Stomach (tissue), 4 donors: ENCODE results near the gene RACGAP1.

Experiments
- EP300 ChIP-seq: sonication (generic); formaldehyde crosslinking; IDR thresholded peaks from one replicate; pipeline ENCODE4 v1.6.1; 2017; ENCODE audit warnings: antibody characterized with exemption
- POLR2A ChIP-seq, 4 donors: fragments of 450-650 bp; IDR thresholded peaks; one replicate each; pipeline ENCODE4 v1.6.1; 2016; ENCODE audit warnings: antibody characterized with exemption in 4 of 4, control low read depth in 2 of 4, mild to moderate bottlenecking in 1 of 4, moderate library complexity in 1 of 4
- POLR2AphosphoS5 ChIP-seq, 3 donors: sonication (generic); formaldehyde crosslinking; IDR thresholded peaks; one replicate each; pipeline ENCODE4 v1.6.1; 2016; ENCODE audit warnings: antibody characterized with exemption in 3 of 3
- TF ChIP-seq, protein P1 (sequence below), 7 experiments: fragments of 450-650 bp in 4 of 7; fragments of 200-600 bp in 3 of 7; sonication (generic) in 3 of 7; IDR thresholded peaks; one replicate each; pipeline ENCODE4 v1.5.1; 2016 to 2019; ENCODE audit warnings: antibody characterized with exemption in 7 of 7, control low read depth in 2 of 7, mild to moderate bottlenecking in 1 of 7

- TF ChIP-seq, protein P1, sequence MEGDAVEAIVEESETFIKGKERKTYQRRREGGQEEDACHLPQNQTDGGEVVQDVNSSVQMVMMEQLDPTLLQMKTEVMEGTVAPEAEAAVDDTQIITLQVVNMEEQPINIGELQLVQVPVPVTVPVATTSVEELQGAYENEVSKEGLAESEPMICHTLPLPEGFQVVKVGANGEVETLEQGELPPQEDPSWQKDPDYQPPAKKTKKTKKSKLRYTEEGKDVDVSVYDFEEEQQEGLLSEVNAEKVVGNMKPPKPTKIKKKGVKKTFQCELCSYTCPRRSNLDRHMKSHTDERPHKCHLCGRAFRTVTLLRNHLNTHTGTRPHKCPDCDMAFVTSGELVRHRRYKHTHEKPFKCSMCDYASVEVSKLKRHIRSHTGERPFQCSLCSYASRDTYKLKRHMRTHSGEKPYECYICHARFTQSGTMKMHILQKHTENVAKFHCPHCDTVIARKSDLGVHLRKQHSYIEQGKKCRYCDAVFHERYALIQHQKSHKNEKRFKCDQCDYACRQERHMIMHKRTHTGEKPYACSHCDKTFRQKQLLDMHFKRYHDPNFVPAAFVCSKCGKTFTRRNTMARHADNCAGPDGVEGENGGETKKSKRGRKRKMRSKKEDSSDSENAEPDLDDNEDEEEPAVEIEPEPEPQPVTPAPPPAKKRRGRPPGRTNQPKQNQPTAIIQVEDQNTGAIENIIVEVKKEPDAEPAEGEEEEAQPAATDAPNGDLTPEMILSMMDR (IDR thresholded peaks at IDR 0.05) = no peak
- TF ChIP-seq POLR2A (IDR thresholded peaks at IDR 0.05) (no peak), POLR2AphosphoS5 (IDR thresholded peaks at IDR 0.05) (no peak), EP300 (no peak)
Measured at GRCh38 chr12:49963976-49964815, 61.1 kb downstream of the RACGAP1 start.
